OCI-LY1 (cell line): Measurements from ENCODE around the gene CAMTA1.

Experiments
- H2AFZ ChIP-seq: fragments of 200-600 bp; sonication (generic), shearing (Covaris generic); 2 replicates; pipeline ENCODE4 v1.6.0; 2014; ENCODE audit warnings: antibody characterized with exemption, mild to moderate bottlenecking, low read length
- H3F3A ChIP-seq: fragments of 200-600 bp; sonication (generic), shearing (Covaris generic); 2 replicates; pipeline ENCODE4 v1.6.0; 2014; ENCODE audit warnings: mild to moderate bottlenecking, antibody characterized with exemption, low read length, moderate library complexity; ENCODE audit not compliant: insufficient read depth
- H3K27ac ChIP-seq: fragments of 200-600 bp; sonication (generic); 2 replicates; pipeline ENCODE4 v1.5.1; 2014; ENCODE audit warnings: low read length, mixed run types, mild to moderate bottlenecking, low read depth; ENCODE audit not compliant: poor library complexity, severe bottlenecking
- H3K27me3 ChIP-seq: fragments of 200-600 bp; sonication (generic); 2 replicates; pipeline ENCODE4 v1.6.0; 2014; ENCODE audit warnings: antibody characterized with exemption, mild to moderate bottlenecking, low read length, moderate library complexity; ENCODE audit not compliant: insufficient read depth
- H3K36me3 ChIP-seq: fragments of 200-600 bp; sonication (generic); 2 replicates; pipeline ENCODE4 v1.6.1; 2014; ENCODE audit warnings: mild to moderate bottlenecking, antibody characterized with exemption, low read length, moderate library complexity, mixed read lengths; ENCODE audit not compliant: insufficient read depth
- H3K4me1 ChIP-seq: fragments of 200-600 bp; sonication (generic); 2 replicates; pipeline ENCODE4 v1.5.1; 2014; ENCODE audit warnings: mild to moderate bottlenecking, low read length, moderate library complexity; ENCODE audit not compliant: insufficient read depth, severe bottlenecking
- H3K4me2 ChIP-seq: fragments of 200-600 bp; sonication (generic), shearing (Covaris generic); 2 replicates; pipeline ENCODE4 v1.6.1; 2014; ENCODE audit warnings: low read length
- H3K4me3 ChIP-seq: fragments of 200-600 bp; sonication (generic); 2 replicates; pipeline ENCODE4 v1.5.1; 2014; ENCODE audit warnings: low read length, low read depth, mild to moderate bottlenecking, mixed read lengths; ENCODE audit not compliant: poor library complexity, severe bottlenecking
- H3K79me2 ChIP-seq: fragments of 200-600 bp; shearing (Covaris generic); 2 replicates; pipeline ENCODE4 v1.6.1; 2016; ENCODE audit warnings: mixed run types, low read length, mixed read lengths; ENCODE audit not compliant: insufficient read depth
- H3K9ac ChIP-seq: fragments of 200-600 bp; sonication (generic), shearing (Covaris generic); 2 replicates; pipeline ENCODE4 v1.6.1; 2014; ENCODE audit warnings: mild to moderate bottlenecking, low read length, mixed read lengths
- H3K9me2 ChIP-seq: fragments of 200-600 bp; sonication (generic), shearing (Covaris generic); 2 replicates; pipeline ENCODE4 v1.6.1; 2014; ENCODE audit warnings: low read depth, mild to moderate bottlenecking, low read length, mixed read lengths
- H3K9me3 ChIP-seq: fragments of 200-600 bp; shearing (Covaris generic); 2 replicates; pipeline ENCODE4 v1.6.1; 2014; ENCODE audit warnings: low read length, mixed read lengths
- H4K20me1 ChIP-seq: fragments of 200-600 bp; sonication (generic), shearing (Covaris generic); 2 replicates; pipeline ENCODE4 v1.6.0; 2016; ENCODE audit warnings: mild to moderate bottlenecking, low read length; ENCODE audit not compliant: insufficient read depth
- EZH2 ChIP-seq: fragments of 200-600 bp; sonication (generic), shearing (Covaris generic); IDR thresholded peaks from 2 replicates; pipeline ENCODE4 v1.8.0; 2017; ENCODE audit warnings: borderline replicate concordance, mixed run types, mild to moderate bottlenecking, antibody characterized with exemption, low read length, moderate library complexity, mixed read lengths
- TF ChIP-seq, protein P1 (sequence below): fragments of 200-600 bp; sonication (generic), shearing (Covaris generic); IDR thresholded peaks from 2 replicates; pipeline ENCODE4 v1.5.1; 2017; ENCODE audit warnings: mild to moderate bottlenecking, antibody characterized with exemption, low read length, moderate library complexity, mixed read lengths

Gene CAMTA1

DNA sequence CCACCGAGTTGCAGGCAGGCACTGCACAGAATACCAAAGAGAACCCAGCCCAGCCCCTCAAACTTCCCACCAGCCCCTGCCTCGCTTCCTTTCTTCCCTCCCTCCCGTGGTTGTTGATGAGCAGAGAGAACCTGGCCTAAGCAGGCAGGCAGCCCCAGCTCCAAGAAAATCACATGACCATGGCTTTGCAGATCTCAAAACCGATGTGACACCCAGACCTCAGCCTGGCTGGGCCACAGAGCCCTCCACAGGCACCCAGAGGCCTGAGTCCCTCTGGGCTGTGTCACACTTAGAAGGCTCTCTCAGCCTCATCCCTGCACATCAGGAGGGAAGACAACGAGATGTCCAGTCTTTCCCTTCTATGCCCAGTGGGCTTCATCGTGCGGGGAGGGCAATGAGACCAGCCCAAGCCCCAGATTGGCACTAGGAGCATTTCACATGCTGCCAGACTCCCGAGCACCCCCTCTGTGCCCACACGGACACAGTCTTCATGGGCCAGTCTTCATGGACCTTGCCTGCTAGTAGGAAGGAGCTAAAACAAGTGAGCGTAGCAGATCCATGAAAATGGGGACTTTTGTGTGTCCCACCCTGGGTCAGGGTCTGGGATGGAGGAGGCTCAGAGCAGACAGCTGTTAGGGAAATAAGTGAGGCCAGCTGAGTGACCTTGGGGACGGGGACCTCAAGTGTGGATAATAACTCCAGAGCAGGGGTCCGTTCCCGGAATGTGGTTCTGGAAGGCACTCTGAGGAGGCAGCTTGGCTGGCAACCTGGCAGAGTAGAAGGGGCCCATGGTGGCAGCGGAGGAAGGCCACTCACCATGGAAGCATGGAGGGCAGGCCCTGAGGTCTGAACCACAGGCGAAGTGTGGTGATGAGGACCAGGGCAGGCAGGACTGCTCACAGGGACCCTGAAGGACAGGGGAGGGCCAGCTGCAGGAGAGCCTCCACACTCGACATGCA lies 781.4 kb downstream of the CAMTA1 start:
- H2AFZ ChIP-seq: no peak overlapping the region
- no peak overlapping the region for H3K27ac ChIP-seq
- no peak overlapping the region for H3K4me3 ChIP-seq

DNA sequence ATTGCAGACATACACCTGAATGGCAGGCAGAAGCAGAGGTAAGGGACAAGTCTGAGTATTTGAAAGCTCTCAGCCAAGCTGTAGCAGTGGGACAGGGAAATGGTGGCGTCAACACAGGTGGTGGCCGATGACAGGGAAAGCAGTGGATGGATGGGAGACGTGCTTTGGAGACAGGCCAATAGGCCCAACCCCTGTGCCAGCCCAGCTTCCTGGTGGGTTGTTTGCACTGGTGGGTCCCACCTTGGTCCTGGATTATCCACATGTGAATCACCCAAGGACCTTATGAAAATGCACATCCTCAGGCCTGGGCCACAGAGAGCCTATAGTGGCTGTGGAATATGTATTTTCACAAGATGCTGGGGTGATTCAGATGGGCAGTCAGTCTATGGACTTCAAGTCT lies 782.1 kb downstream of the CAMTA1 start:
- Histone ChIP-seq H3K9me3 (no peaks in the 10 kb centered on the region), H3K79me2 (no peaks in the 10 kb centered on the region), H2AFZ (no peak overlapping the region), H3K27me3 (no peaks in the 10 kb centered on the region; the same call in 1 of the 2 replicates), H3K4me1 (no peaks in the 10 kb centered on the region), H3K36me3 (no peaks in the 10 kb centered on the region), H3K4me2 (no peak overlapping the region), H3K27ac (no peak overlapping the region), H3K9ac (no peak overlapping the region), H4K20me1 (no peaks in the 10 kb centered on the region), H3K4me3 (no peak overlapping the region), H3K9me2 (no peaks in the 10 kb centered on the region), H3F3A (no peaks in the 10 kb centered on the region)
- TF ChIP-seq EZH2: no peak
- TF ChIP-seq, protein P1, sequence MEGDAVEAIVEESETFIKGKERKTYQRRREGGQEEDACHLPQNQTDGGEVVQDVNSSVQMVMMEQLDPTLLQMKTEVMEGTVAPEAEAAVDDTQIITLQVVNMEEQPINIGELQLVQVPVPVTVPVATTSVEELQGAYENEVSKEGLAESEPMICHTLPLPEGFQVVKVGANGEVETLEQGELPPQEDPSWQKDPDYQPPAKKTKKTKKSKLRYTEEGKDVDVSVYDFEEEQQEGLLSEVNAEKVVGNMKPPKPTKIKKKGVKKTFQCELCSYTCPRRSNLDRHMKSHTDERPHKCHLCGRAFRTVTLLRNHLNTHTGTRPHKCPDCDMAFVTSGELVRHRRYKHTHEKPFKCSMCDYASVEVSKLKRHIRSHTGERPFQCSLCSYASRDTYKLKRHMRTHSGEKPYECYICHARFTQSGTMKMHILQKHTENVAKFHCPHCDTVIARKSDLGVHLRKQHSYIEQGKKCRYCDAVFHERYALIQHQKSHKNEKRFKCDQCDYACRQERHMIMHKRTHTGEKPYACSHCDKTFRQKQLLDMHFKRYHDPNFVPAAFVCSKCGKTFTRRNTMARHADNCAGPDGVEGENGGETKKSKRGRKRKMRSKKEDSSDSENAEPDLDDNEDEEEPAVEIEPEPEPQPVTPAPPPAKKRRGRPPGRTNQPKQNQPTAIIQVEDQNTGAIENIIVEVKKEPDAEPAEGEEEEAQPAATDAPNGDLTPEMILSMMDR: no peak

More for the DNA sequence above, 781.4 kb downstream of the CAMTA1 start:
- Histone ChIP-seq H3K9me3 (no peaks in the 10 kb centered on the region), H3K4me1 (no peaks in the 10 kb centered on the region), H3K4me2 (no peak overlapping the region), H3K79me2 (no peaks in the 10 kb centered on the region), H4K20me1 (no peaks in the 10 kb centered on the region), H3K36me3 (no peaks in the 10 kb centered on the region), H3K9me2 (no peaks in the 10 kb centered on the region), H3K9ac (no peak overlapping the region), H3F3A (no peaks in the 10 kb centered on the region), H3K27me3 (no peaks in the 10 kb centered on the region; the same call in 1 of the 2 replicates)
- TF ChIP-seq, protein P1: no peak
- no peak for TF ChIP-seq EZH2

GRCh38 chr1:7568053-7568452 lies 782.8 kb downstream of the CAMTA1 start:
- no peak overlapping the region for H3K9ac ChIP-seq
- H4K20me1 ChIP-seq: no peaks in the 10 kb centered on the region
- no peaks in the 10 kb centered on the region for H3K36me3 ChIP-seq
- no peak overlapping the region for H3K4me3 ChIP-seq
- TF ChIP-seq, protein P1: no peak
- TF ChIP-seq EZH2: no peak
- H3K9me2 ChIP-seq: no peaks in the 10 kb centered on the region
- H3K4me1 ChIP-seq: no peaks in the 10 kb centered on the region
- H2AFZ ChIP-seq: no peak overlapping the region
- no peak overlapping the region for H3K4me2 ChIP-seq
- no peaks in the 10 kb centered on the region for H3F3A ChIP-seq
- no peaks in the 10 kb centered on the region for H3K9me3 ChIP-seq
- no peaks in the 10 kb centered on the region; the same call in 1 of the 2 replicates for H3K27me3 ChIP-seq
- no peak overlapping the region for H3K27ac ChIP-seq
- H3K79me2 ChIP-seq: no peaks in the 10 kb centered on the region
